Head of caudate nucleus (tissue), 42 donors: ENCODE data around the gene KIRREL3.
A peak's percentile ranks its signal among the peaks of the same experiment; 100 is the strongest.

ENCODE experiments used
- DNase-seq, 42 donors: peaks; one replicate each; pipeline versions ENCODE4 v3.0.0 to v3.0.0-alpha.2; 2020 to 2021; ENCODE audit warnings: mixed read lengths in 7 of 42
- intact Hi-C: fragments of 100-400 bp; cut with DNase I; formaldehyde crosslinking; loops from one replicate; pipeline ENCODE4 v1.15.0; 2022

KIRREL3 gene

DNA sequence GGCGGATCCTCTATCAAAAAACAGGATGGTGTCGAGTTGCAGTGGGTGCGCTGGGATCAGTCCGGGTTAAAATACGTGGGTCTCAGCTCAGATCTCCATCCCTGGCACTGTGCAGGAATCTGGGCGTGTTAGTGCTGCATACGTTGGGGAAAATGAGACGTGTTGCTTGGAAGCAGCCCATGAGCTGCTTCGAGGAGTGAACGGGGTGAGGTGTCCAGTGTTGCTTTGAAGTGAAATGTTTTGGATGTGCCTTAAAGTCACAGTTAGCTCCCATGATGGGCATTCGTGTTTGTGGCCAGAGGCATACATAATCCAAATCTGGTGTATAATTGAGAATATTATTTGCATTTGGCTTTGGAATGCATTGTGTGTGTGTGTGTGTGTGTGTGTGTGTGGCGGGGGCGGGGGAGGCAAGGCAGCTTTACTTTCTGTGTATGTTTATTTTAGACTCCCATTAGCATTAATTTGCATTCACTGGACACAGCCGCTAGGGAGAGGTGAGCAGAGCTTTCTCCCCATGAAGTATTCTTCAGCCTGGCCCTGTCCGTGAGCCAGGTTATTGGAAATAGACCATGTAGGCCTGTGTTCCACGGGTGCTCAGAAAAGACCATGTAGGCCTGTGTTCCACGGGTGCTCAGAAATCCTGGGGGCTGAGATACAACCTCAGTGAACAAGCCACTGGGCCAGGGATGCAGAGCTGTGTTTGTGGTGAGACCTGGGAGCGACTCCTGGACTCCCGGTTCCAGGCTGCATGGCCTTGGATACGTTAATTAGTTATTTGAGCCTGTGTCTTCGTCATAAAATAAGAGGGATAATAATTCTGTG, 510.5 kb downstream of the KIRREL3 start:
- peak in 4 of 42 donors; percentile 1 to 10 (median 4) for DNase-seq
- intact Hi-C loops, result no loop called here

DNA sequence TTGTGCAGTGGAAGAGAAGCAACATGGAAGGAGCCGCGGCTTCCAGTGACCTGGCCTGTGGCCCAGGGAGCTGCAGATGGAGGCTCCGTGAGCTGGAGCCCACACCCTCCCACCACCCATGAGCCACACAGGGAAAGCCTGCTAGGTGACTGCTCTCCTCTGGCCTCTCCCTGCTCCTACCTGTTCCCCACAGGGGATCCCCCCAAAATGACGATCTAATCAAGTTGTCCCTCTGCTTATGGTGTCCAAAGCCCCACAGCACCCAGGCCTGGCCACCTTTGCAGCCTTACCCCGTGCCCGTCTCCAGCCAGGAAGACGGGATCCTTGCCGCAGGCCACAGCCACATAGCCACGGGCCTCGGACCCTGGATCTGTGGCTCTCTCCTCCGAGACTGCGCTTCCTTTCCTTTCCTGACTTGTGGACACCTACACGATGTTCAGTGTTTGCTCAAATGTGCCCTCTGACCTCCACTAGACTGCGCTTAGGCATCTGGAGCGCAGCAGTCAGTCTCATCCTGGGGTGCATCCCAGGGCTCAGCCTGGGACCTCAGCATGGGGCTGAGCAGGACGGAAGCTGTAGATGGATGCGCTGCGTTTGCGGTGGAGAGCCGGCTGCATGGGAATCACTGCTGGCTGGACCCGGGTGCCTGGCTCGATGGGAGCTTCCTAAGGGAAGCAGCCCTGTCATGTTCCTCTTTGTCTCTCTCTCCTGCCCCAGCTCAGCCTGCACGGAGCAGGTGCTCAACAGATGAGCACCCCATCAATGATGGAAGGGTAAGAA, 511.8 kb downstream of the KIRREL3 start:
- intact Hi-C loops, result no loop called here
- DNase-seq, result peak in 5 of 42 donors; percentile 9 to 34 (median 13)

DNA sequence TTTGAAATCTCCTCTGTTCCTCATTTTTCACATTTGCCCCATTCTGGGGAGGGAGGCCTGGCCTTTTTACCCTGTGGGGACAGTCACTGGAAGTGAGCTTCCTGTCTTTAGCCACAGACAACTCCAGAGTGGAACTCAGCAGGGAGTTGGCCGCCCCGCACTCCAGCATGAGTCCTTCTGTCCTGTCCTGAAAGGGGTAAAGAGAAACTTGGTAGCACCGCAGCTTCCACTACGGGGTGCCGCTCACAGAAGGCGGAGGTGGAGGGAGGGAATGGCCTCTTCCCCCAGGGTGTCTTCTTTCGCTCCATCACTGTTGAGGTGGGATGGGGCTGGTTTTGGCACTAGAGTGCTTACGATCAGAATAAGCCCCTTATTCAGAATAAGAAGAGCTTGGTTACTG, 512.9 kb downstream of the KIRREL3 start:
- DNase-seq, result peak in 5 of 42 donors; percentile 5 to 31 (median 25)
- intact Hi-C loops, result no loop called here

DNA sequence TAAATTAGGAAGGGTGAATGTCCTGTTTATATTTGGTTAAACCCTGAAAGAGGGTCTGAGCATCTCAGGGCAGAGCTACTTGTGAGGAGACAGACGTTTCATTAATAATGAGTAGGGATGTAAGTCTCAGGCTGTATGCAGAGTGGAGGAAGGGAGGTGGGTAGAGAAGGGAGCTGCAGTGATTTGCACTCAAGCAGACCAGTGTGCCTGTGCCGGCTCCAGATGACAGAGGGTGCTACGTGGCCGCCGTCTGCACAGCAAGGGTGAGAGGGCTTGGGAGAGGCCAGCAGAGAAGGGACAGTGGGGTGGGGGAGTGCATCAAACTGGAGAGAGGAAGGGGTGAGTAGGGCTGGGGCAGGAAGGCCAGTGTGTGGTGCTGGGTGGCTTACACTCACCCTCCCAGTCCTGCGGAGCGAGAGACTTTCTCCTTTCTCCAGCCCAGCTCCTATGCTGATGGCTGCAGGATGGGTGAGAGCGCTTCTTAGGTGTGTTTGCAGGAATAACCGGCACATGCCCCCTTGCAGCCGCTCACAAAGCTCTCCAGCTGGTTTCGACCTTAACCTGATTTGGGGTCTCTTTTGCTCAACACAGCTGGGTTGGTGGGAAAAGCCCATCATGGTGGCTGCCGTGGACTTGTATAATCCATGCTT, 514.5 kb downstream of the KIRREL3 start:
- peak in 3 of 42 donors; percentile 4 to 16 (median 5) for DNase-seq
- intact Hi-C loops, result no loop called here

DNA sequence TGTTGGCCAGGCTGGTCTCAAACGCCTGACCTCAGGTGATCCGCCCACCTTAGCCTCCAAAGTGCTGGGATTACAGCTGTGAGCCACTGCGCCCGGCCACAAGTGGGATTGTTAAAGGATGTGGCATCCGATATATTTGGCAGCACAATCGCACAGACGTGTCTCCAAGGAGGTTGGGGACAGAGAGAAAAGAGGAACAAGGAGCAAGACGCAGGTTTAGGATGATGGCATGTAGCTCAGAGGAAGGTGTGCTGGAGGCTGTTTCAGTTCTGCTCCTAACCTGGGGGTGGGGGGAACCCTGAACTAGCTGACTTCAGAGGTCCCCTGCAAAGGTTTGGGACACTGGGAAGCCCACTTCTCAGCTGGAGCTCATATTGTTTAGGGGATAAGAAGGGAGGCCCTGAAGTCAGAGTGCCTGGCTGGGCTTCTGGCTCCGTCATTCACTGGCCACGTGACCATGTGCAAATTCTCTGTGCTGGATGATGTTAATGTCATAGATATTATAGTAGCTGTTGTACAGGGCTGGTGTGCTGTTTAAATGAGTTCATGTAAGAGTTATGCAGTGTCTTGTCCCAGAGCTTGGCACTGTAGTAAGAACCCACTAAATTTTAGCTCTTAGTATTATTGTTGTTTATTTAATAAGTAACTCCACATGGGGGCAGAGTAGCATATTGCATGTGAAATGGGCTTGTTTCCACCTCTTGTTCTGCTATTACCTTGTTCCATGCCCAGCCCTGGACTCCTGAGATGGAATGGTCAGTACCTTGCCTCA, 515.4 kb downstream of the KIRREL3 start:
- peak in 4 of 42 donors; percentile 10 to 31 (median 19) for DNase-seq
- intact Hi-C loops, result no loop called here

DNA sequence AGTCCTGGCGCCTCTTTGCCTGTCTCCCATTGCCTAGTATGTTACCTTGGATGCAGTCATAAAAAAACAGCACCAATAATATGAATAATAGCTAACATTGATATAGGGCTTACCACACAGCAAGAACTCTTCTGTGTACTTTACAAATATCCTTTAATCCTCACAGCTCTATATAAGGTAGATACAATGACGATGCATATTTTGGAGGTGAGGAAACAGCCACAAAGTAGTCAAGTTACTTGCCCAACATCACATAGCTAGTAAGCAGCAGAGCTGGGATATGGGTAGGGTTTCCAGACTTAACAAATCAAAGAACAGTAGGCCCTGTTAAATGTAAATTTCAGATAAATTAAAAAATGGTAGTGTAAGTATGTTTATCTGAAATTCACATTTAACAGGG, 516.3 kb downstream of the KIRREL3 start:
- intact Hi-C loops, result loop anchor here (5.0 kb wide), 1 partner anchor 172 kb away; no protein-coding TSS in a partner anchor

DNA sequence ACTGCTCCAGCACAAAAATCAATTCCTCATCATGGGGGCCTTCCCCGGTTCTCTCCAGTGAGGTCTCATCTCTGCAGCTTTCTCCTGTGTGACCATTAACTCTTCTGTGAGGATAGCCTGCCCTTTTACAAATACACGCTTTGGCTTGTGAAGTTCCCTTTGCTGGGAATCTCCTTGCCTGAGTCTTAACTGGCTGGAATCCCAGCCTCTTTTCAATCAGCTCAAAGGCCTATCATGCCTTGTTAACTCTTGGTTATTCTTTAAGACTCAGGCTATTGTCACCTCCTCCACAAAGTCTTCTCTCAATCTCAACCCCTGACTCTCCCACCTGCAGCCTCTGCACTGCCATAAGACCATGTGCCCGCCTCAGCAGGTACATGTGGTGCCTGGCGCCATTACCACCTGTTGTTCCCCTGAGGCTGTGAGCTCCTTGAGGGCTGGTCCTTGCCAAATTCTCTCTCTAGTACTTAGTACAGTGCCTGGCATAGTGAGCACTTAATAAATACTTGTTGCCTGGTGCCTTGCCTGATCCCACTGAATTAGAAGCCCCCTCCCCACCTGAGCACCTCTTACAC, 516.9 kb downstream of the KIRREL3 start:
- DNase-seq, result peak in 4 of 42 donors; percentile 8 to 22 (median 18)
- intact Hi-C loops, result loop anchor here (5.0 kb wide), 1 partner anchor 171 kb away; no protein-coding TSS in a partner anchor

More for the DNA sequence above, 516.3 kb downstream of the KIRREL3 start:
- no peak for DNase-seq

DNA sequence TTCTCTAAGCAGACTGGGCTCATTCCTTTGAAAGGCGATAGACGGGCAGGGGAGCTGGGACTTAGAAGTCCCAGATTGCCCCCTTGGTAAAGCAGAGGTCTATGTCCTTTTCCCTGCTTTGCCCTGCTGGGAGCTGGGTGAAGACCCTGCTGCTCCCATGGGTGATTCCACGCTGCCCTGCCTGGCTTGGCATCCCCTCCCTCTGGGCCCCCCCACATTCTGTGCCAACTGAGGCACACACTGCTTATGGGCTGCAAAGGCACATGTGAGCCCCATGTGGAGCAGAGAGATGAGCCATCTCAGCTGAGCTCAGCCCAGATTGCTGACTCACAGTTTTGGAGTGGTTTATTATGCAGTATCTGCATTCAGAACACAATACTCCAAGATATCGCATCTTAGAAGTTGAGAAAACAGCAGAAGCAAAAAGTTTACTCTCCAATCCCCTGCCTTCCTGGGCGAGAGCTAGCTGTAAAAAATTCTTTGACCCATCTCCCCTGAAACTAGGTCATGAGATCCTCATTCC, 517.9 kb downstream of the KIRREL3 start:
- intact Hi-C loops, result loop anchor here (5.0 kb wide), 1 partner anchor 170 kb away; no protein-coding TSS in a partner anchor
- DNase-seq, result peak in 4 of 42 donors; percentile 8 to 13 (median 10)

DNA sequence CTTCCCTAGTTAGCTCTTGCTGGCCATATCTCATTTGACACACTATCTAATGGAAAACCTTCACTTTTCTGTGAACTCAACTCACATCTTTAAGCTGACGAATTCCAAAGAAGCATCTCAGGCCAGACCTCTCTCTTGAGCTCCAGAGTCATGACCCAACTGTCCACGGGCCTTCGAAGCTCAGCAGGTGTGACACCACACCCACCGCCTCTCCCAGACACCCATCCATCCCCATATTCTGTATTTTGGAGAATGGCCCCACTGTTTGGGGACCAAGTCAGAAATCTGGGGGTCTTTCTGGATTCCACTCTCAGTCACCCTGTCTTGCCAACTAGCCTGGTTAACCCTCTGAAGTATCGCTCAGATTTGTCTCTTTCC, 519.3 kb downstream of the KIRREL3 start:
- intact Hi-C loops, result loop anchor here (2.0 to 5.0 kb wide), 2 partner anchors 40 to 169 kb away; no protein-coding TSS in a partner anchor
- DNase-seq, result peak in 2 of 42 donors; percentile 20 to 34

DNA sequence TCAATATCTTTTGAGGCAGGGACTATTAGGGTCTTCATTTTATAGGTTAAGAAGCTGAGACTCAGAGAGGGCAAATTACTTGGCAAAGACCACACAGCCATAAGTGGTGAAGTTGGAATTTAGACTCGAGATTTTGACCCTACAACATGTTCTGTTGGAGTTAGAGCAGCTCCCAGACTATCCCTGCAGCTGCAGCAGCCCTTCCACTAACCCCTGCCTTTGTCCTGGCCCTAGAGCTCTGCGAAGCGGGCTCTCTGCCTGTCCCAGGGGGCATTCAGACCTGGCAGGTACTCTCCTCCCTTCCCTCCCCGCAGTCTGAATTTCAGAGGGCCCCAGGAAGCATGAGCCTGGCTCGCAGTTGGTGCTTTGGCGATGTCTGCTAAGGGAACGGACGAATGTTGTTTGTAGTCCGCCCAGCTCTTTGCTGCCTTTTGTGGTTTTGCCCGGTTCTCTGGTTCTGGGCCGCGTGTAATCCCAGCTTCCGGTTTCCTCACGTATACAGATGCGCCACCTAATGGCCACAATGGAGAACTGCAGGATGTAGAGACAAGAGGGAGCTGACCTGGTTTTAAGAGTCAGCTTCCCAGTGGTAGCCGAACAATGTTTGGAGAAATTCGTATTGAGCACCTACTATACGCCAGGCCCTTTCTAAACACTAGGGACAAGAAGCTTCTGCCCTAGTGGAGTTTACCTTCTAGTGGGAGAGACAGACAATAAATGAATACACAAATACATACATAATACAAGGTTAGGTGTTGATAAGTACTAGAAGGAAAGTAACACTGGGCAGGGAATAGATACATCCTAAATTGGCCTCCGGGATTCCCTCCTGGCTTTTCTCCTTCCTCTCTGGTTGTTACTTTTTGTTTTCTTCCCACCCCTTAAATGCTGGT, 519.9 kb downstream of the KIRREL3 start:
- peak; percentile 56 to 95 (median 86) for DNase-seq
- intact Hi-C loops, result loop anchor here (2.0 to 5.0 kb wide), 2 partner anchors 40 to 168 kb away; no protein-coding TSS in a partner anchor

DNA sequence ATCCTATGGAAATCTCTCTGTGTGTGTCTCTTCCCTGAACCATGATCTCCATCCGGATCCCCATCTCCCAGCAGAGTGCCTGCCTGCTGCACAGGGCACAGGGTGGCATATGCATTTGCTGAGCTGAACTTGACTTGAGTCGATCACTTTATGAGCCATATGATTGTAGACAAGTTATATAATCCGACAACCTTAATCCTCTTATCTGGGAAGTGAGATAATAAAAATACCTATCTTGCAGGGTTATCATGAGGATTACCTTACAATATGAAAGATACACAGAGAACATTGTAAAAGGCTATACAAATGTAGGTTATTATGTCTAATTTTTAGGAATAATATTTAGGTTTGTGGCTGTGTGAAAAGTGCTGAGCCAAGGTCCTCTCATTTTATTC, 520.6 kb downstream of the KIRREL3 start:
- intact Hi-C loops, result loop anchor here (2.0 to 5.0 kb wide), 2 partner anchors 39 to 168 kb away; no protein-coding TSS in a partner anchor
- no peak for DNase-seq

DNA sequence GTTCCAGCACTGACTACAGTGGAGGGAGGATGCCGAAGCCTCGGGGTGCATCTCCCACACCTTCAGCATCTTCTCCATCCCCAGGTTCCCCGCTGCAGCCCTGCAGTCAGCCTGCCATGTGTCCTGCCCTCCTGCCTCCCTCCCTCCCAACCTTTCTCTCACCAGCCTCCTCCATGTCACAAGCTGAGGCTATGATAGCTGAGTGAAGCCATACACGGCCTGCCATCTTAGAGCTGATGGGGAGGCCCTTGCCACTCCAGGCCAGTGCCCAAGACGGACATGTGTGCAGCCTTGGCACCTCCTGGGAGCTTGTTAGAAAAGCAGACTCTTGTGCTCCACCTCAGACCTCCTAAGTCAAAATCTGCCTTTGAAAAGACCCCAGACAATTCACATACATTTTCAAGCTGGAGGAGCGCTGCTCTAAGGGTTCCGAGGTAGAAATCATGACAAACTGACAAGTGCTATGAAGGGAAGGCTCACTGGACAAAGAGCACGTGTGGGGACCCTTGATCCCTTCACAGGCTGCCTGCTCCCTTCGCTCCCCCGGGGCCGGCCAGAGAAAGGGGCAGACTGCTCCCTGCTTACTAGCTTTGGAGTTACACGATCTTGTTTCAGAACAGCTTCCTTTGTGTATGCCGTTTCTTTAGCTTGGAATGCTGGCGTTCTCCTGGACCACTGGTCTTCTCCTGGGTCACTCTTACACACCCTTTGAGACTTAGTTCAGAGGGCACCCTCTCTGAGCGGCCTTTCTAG, 521.2 kb downstream of the KIRREL3 start:
- no peak for DNase-seq
- intact Hi-C loops, result no loop called here

DNA sequence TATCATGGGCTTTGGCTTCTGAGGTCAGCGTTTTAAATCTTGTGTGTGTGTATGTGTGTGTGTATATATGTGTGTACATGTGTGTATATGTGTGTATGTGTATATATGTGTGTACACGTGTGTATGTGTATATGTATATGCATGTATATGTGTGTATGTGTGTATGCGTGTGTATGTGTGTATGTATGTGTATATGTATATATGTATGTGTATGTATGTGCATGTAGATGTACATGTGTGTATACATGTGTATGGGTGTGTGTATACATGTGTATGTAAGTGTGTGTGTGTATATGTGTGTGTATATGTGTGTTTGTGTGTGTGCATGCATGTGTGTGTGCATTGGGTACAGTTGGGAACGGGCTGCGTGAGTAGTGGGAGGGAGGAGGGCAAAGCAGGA, 522.1 kb downstream of the KIRREL3 start:
- intact Hi-C loops, result no loop called here
- no peak for DNase-seq

DNA sequence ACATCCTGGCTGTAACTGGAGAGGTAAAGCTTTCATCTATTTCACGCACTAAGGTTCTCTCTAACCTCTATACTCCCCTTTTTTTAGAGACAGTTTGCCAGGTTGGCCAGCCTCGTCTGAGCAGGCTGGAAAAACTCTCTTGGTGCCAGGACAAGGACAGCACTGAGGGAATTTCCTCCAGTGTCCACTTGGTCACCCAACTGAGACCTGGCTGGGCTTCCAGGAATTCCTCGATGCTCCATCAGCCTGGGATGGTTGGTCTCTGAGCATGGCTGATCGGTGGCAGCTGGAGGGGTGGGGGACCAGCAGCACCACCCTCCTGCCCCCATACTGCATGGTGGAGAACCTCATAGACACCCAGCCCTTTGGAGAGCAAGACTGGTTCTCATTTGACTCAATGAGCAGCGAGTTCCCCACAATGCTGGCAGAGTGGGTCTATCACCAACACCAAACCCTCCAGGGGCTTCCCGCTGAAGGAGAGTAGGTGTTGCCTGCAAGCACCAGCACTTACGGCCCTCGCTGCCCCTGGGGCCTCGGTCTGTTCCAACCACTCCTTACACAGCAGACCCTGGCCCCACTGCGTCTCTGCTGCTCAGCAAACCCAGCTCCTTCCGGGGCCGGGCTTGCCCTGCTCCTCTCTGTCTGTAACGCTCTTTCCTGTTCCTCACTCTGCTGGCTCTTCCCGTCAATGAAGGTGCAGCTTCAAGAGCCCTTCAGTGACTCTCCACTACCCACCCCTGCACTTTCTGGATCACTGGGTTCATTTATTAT, 522.9 kb downstream of the KIRREL3 start:
- intact Hi-C loops, result no loop called here
- DNase-seq, result no peak

DNA sequence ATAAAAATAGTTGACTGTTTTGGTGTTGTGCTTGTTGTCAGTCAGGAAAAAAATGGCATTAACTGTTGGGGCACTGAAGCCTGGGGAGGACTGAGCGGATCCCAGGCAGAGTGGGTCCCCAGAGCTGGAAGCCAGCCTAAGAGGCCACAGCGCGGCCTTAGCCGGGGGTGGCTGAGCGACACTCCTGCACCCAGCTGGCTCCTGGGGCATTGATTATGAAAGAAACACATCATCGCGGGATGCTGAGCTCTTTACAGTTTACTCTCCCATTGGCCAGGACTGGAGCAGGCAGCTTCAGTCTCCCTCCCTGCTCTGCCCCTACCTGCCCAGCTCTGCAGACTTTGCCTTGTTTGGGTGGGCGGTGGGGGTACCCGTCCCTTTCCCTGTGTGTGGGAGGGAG, 523.6 kb downstream of the KIRREL3 start:
- intact Hi-C loops, result no loop called here
- no peak for DNase-seq
